ENCODE results near the gene CNGB1.
"Not testable (repeated sequence)": the region's sequence is repeated elsewhere in the genome, so short reads cannot be mapped to it uniquely, and the experiment has no call there.

GRCh38 chr16:57978070-57978465 is 7.1 kb upstream of the CNGB1 start:
- not testable (repeated sequence) for TF ChIP-seq CTCF (optimal IDR thresholded peaks at IDR 0.05 in 1 of 3, IDR thresholded peaks at IDR 0.05 in 1 of 3, conservative IDR thresholded peaks at IDR 0.05 in 1 of 3; ENCODE audit: extremely low read depth in 1 of 3, insufficient read depth in 2 of 3, low read length in 3 of 3); EZH2 (IDR thresholded peaks at IDR 0.05; ENCODE audit: low read length)

Measured in keratinocyte (primary cell).